Measurements from ENCODE around the gene UQCRHL. TPM values are rescaled to one million over a fixed set of nuclear protein-coding genes. Genes with fewer than 3 reads are reported as not detected.

UQCRHL gene
- total RNA-seq, 1 experiment from 2014 or later = 2.6 TPM

- no peaks in the 10 kb centered on the region for H3K36me3 ChIP-seq (ENCODE audit: control insufficient read depth, insufficient read depth, low read length)
- TF ChIP-seq POLR2AphosphoS5 (IDR thresholded peaks at IDR 0.05; ENCODE audit: low read depth, low read length) (peak; percentile 86), TCF7L2 (IDR thresholded peaks at IDR 0.05; ENCODE audit: low read depth, low read length) (0 out of 2 replicates have a peak, but pooled peaks have one; percentile 52), SIN3A (IDR thresholded peaks at IDR 0.05; ENCODE audit: borderline replicate concordance, insufficient read depth, low read depth, low read length) (no peak)
- TF ChIP-seq, protein P1, sequence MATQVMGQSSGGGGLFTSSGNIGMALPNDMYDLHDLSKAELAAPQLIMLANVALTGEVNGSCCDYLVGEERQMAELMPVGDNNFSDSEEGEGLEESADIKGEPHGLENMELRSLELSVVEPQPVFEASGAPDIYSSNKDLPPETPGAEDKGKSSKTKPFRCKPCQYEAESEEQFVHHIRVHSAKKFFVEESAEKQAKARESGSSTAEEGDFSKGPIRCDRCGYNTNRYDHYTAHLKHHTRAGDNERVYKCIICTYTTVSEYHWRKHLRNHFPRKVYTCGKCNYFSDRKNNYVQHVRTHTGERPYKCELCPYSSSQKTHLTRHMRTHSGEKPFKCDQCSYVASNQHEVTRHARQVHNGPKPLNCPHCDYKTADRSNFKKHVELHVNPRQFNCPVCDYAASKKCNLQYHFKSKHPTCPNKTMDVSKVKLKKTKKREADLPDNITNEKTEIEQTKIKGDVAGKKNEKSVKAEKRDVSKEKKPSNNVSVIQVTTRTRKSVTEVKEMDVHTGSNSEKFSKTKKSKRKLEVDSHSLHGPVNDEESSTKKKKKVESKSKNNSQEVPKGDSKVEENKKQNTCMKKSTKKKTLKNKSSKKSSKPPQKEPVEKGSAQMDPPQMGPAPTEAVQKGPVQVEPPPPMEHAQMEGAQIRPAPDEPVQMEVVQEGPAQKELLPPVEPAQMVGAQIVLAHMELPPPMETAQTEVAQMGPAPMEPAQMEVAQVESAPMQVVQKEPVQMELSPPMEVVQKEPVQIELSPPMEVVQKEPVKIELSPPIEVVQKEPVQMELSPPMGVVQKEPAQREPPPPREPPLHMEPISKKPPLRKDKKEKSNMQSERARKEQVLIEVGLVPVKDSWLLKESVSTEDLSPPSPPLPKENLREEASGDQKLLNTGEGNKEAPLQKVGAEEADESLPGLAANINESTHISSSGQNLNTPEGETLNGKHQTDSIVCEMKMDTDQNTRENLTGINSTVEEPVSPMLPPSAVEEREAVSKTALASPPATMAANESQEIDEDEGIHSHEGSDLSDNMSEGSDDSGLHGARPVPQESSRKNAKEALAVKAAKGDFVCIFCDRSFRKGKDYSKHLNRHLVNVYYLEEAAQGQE (IDR thresholded peaks at IDR 0.05; ENCODE audit: insufficient read depth in 1 of 2, low read depth in 2 of 2, low read length in 1 of 2) = no peak
- peak overlapping the region; percentile 65 to 91 for H3K4me3 ChIP-seq (ENCODE audit: low read depth in 2 of 2, low read length in 2 of 2)
- peak overlapping the region; percentile 95 for H3K27ac ChIP-seq (ENCODE audit: low read length)
- in situ Hi-C loops (cut with HindIII; ENCODE audit: low pct_unique_long_range_greater_than_20kb, low sequenced_read_pairs) = no loop called here
- POLR2A ChIA-PET = interaction anchor here (1.0 kb wide), 1 partner anchor 11 kb away, joined by 5 read pairs; the partner anchor contains the start of gene SPEN
- no peaks in the 10 kb centered on the region for H3K27me3 ChIP-seq (ENCODE audit: control insufficient read depth, insufficient read depth, low read length)
- peaks cover 24% of the 10 kb centered on the region for H3K4me1 ChIP-seq (ENCODE audit: control insufficient read depth, insufficient read depth, low read length)
- H3K9me3 ChIP-seq (ENCODE audit: control insufficient read depth, insufficient read depth, low read depth, low read length) = no peaks in the 10 kb centered on the region
- no TSS peak for BruUV-seq (replicated peaks)
- peak; percentile 73 for ATAC-seq
- intact Hi-C loops (cut with micrococcal nuclease; ENCODE audit: unreplicated experiment) = no loop called here
- CTCF ChIA-PET = interaction anchor here (0.5 kb wide), 1 partner anchor 162 kb away, joined by 7 read pairs; no protein-coding TSS in a partner anchor
- DNase-seq (ENCODE audit: low read depth, low spot score) = peak; percentile 98
These were observed 28.5 kb upstream of the UQCRHL start for GRCh38 chr1:15835741-15836510.

DNA sequence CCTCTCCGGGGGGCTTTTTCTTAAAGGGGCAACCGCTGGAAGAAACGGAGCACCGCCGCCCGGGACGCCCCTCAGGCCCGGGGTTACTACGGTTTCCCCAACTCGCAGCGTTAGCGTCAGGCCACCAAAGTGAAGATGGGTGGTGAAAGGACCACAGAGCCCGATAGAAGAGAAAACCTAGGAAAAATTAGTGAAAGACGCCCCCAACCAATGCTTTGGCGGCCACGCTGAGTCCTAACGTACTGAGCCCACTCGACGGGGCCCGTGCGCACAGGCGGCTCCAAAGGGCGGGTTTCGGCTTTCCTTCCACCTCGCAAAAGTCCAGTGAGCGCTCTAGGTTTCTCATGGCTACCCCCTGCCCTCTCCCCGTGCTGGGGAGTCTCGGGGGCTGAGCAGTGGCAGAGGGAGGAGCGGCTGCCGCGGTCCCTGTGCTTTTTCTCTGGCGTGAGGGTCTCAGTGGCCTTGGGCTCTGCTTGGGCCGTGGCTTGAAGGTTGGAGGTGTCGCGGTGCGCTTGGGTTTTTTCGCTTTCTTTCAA lies 27.8 kb upstream of the UQCRHL start:
- POLR2A ChIA-PET = interaction anchor here (1.0 kb wide), 1 partner anchor 12 kb away, joined by 5 read pairs; the partner anchor contains the start of gene SPEN
- no TSS peak for BruUV-seq (replicated peaks)
- in situ Hi-C loops (cut with HindIII; ENCODE audit: low pct_unique_long_range_greater_than_20kb, low sequenced_read_pairs) = no loop called here
- Histone ChIP-seq H3K9me3 (ENCODE audit: control insufficient read depth, insufficient read depth, low read depth, low read length) (no peaks in the 10 kb centered on the region), H3K4me1 (ENCODE audit: control insufficient read depth, insufficient read depth, low read length) (peaks cover 27% of the 10 kb centered on the region), H3K27me3 (ENCODE audit: control insufficient read depth, insufficient read depth, low read length) (no peaks in the 10 kb centered on the region), H3K27ac (ENCODE audit: low read length) (peak overlapping the region; percentile 95), H3K36me3 (ENCODE audit: control insufficient read depth, insufficient read depth, low read length) (no peaks in the 10 kb centered on the region), H3K4me3 (ENCODE audit: low read depth in 2 of 2, low read length in 2 of 2) (peak overlapping the region; percentile 65 to 91)
- intact Hi-C loops (cut with micrococcal nuclease; ENCODE audit: unreplicated experiment) = no loop called here
- peak; percentile 41 for ATAC-seq
- CTCF ChIA-PET = no interaction called here
- no peak for DNase-seq (ENCODE audit: low read depth, low spot score)
- TF ChIP-seq, protein P1 (IDR thresholded peaks at IDR 0.05; ENCODE audit: insufficient read depth in 1 of 2, low read depth in 2 of 2, low read length in 1 of 2) = no peak
- TF ChIP-seq POLR2AphosphoS5 (IDR thresholded peaks at IDR 0.05; ENCODE audit: low read depth, low read length) (no peak), SIN3A (IDR thresholded peaks at IDR 0.05; ENCODE audit: borderline replicate concordance, insufficient read depth, low read depth, low read length) (no peak), TCF7L2 (IDR thresholded peaks at IDR 0.05; ENCODE audit: low read depth, low read length) (no peak)
- TF ChIP-seq, protein P2, sequence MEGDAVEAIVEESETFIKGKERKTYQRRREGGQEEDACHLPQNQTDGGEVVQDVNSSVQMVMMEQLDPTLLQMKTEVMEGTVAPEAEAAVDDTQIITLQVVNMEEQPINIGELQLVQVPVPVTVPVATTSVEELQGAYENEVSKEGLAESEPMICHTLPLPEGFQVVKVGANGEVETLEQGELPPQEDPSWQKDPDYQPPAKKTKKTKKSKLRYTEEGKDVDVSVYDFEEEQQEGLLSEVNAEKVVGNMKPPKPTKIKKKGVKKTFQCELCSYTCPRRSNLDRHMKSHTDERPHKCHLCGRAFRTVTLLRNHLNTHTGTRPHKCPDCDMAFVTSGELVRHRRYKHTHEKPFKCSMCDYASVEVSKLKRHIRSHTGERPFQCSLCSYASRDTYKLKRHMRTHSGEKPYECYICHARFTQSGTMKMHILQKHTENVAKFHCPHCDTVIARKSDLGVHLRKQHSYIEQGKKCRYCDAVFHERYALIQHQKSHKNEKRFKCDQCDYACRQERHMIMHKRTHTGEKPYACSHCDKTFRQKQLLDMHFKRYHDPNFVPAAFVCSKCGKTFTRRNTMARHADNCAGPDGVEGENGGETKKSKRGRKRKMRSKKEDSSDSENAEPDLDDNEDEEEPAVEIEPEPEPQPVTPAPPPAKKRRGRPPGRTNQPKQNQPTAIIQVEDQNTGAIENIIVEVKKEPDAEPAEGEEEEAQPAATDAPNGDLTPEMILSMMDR (IDR thresholded peaks at IDR 0.05) = no peak

All from Panc1 (cell line).